ENCODE measurements around the gene SLC16A13.
"Not testable (repeated sequence)": the region's sequence is repeated elsewhere in the genome, so short reads cannot be mapped to it uniquely, and the experiment has no call there.

The SLC16A13 gene

GRCh38 chr17:7050583-7050982, 14.8 kb downstream of the SLC16A13 start:
- not testable (repeated sequence) for H3K4me3 ChIP-seq (ENCODE audit: low read depth, low read length); DNase-seq (ENCODE audit: low read depth)

DNA sequence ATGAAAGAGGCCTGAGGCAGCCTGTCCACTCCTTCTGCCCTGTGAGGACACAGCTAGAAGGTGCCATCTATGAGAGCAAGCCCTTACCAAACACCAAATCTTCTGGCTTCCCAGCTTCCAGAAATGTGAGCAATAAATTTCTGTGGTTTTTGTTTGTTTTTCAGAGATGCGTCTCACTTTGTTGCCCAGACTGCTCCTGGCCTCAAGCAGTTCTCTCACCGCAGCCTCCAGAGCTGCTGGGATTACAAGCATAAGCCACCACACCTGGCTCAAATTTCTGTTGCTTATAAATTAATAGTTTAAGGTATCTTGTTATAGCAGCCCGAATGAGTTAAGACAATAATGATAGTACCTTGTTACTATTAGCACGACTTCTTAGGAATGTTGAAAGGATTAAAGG, 20.6 kb downstream of the SLC16A13 start:
- no peak overlapping the region for H3K4me3 ChIP-seq (ENCODE audit: low read depth, low read length)
- no peak for DNase-seq (ENCODE audit: low read depth)

GRCh38 chr17:7058831-7059447, 23.1 kb downstream of the SLC16A13 start:
- no peak overlapping the region for H3K4me3 ChIP-seq (ENCODE audit: low read depth, low read length)
- DNase-seq (ENCODE audit: low read depth) = no peak

- no peak overlapping the region for H3K4me3 ChIP-seq (ENCODE audit: low read depth, low read length)
- peak; percentile 51 for DNase-seq (ENCODE audit: low read depth)
Observed at GRCh38 chr17:7060165-7060891, 24.5 kb downstream of the SLC16A13 start.

DNA sequence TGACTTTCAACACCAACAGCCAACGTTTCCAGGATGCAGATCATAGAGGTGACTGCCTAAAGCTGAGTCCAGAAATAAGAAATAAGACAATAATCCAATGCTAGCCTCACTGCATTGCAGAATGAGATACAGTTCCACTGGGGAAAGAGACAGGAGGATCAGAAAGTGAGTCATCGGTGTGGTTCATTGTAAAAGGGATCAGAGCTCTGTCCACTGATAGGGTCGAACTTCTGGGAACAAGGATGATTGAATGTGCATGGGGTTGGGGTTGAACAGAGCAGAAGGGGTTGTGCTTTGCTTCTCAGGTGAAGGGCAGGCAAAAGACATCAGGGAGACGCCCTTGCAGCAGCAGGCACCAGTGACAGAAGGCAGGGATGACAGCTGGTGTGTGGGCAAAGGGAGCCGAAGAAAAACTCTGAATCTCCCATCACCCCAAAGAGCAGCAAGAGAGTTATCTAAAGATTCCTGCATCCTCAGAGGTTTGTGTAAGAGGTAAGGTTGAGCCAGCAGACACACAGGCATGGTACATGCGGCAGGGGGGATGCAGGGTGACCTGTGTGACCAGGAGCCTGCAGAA, 27.8 kb downstream of the SLC16A13 start:
- DNase-seq (ENCODE audit: low read depth) = no peak
- no peak overlapping the region for H3K4me3 ChIP-seq (ENCODE audit: low read depth, low read length)

DNA sequence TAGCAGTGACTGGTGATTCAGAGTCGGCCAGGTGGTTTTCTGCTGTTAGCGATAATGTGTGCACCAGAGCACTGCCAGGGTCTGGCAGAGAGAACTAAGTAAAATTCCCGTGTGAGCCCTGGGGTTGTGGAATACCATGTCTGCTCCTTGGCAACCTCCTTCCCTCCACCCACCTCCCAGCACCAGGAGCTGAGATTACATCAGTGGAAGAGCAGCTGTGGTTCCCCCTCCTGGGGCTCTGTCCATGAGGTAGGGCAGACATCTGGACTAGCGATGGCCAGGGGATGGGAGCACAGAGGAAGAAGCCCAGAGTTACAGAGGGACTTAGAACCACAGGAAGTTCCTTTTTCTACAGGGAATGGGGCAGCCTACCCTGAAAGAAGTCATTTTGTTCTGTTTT, 28.4 kb downstream of the SLC16A13 start:
- H3K4me3 ChIP-seq (ENCODE audit: low read depth, low read length) = no peak overlapping the region
- peak; percentile 39 for DNase-seq (ENCODE audit: low read depth)

DNA sequence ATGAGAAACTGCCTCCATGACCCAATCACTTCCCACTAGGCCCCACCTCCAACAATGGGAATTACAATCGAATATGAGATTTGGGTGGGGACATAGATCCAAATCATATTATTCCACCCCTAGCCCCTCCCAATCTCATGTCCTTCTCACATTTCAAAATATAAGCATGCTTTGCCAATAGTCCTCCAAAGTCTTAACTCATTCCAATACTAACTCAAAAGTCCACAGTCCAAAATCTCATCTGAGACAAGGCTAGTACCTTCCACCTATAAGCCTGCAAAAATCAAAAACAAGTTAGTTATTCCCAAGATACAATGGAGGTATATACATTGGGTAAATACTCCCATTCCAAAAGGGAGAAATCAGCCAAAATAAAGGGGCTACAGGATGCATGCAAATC, 31.4 kb downstream of the SLC16A13 start:
- no peak for DNase-seq (ENCODE audit: low read depth)
- H3K4me3 ChIP-seq (ENCODE audit: low read depth, low read length) = no peak overlapping the region

GRCh38 chr17:7068268-7068667, 32.5 kb downstream of the SLC16A13 start:
- no peak for DNase-seq (ENCODE audit: low read depth)
- no peak overlapping the region for H3K4me3 ChIP-seq (ENCODE audit: low read depth, low read length)

DNA sequence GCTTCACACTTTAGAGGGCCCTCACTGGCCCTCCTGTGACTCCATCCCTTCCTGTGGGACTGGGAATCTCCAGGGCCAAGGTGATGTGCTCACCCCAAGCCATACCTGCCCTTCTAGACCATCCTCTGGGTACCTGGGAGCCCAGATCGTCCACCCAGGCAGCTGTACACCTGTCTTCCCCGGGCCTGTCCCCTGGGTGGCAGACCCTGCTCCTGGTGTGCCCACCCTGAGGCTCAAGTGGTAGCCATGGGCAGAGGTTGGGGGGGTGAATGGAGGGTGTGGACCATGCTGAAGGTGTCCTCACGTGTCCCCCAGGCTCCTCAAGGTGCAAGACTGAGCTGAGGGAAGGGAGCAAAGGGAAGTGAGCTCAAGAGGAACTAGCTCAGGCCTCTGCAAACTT, 34.9 kb downstream of the SLC16A13 start:
- no peak overlapping the region for H3K4me3 ChIP-seq (ENCODE audit: low read depth, low read length)

GRCh38 chr17:7072406-7072805, 36.6 kb downstream of the SLC16A13 start:
- no peak overlapping the region for H3K4me3 ChIP-seq (ENCODE audit: low read depth, low read length)
- DNase-seq (ENCODE audit: low read depth) = no peak

More for the DNA sequence above, 34.9 kb downstream of the SLC16A13 start:
- DNase-seq (ENCODE audit: low read depth) = no peak

GRCh38 chr17:7074931-7075330, 39.1 kb downstream of the SLC16A13 start:
- no peak for DNase-seq (ENCODE audit: low read depth)
- no peak overlapping the region for H3K4me3 ChIP-seq (ENCODE audit: low read depth, low read length)

GRCh38 chr17:7077911-7078546, 42.2 kb downstream of the SLC16A13 start:
- H3K4me3 ChIP-seq (ENCODE audit: low read depth, low read length) = no peak overlapping the region

GRCh38 chr17:7078711-7079110, 42.9 kb downstream of the SLC16A13 start:
- H3K4me3 ChIP-seq (ENCODE audit: low read depth, low read length) = no peak overlapping the region
- no peak for DNase-seq (ENCODE audit: low read depth)

More at GRCh38 chr17:7077911-7078546, 42.2 kb downstream of the SLC16A13 start:
- DNase-seq (ENCODE audit: low read depth) = no peak

DNA sequence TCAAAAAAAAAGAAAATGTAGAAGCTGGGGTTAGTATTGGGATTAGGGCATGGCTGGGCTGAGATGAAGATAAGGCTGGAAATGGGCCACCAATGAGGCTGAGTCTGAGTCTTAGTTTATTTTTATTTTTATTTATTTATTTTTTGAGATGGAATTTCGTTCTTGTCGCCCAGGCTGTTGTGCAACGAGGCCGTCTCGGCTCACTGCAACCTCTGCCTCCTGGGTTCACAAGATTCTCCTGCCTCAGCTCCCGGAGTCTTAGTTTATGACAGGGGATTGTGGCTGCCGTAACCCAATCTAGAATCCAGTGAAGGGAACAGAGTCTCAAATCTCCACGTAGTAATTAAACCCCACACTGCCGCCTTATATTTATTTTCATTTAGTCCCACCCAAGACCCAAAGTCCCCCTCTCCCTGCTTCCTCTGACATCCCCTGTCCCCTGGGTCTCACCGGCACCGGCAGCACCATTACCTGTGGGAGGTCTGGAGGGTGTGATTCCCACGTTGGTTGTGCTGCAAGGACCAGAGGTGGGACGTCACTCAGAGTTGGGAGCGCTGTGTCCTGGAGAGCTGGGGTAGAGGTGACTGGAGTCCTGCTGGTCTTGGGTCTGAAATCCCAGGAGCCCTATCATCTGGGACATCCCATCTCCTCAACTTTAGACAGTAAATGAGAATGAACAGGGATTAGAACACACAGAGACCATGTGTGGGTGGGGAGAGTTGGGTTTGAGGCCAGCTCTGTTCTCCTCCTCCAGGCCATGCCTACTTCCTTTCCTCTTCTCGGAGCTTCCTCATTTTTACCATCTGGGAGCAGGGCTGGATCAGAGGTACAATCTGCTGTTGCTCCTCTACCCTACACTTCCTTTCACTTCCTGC, 44.0 kb downstream of the SLC16A13 start, which contains the start of gene CLEC10A:
Gene CLEC10A (minus strand): TSS at position 671 of the 875 bp plus-strand sequence. CDS start 1,439 bp downstream, outside the sequence.
- no peak for DNase-seq (ENCODE audit: low read depth)
- H3K4me3 ChIP-seq (ENCODE audit: low read depth, low read length) = no peak within 1 kb of the TSS

GRCh38 chr17:7080456-7081041, 44.7 kb downstream of the SLC16A13 start:
- DNase-seq (ENCODE audit: low read depth) = no peak
- H3K4me3 ChIP-seq (ENCODE audit: low read depth, low read length) = no peak overlapping the region

DNA sequence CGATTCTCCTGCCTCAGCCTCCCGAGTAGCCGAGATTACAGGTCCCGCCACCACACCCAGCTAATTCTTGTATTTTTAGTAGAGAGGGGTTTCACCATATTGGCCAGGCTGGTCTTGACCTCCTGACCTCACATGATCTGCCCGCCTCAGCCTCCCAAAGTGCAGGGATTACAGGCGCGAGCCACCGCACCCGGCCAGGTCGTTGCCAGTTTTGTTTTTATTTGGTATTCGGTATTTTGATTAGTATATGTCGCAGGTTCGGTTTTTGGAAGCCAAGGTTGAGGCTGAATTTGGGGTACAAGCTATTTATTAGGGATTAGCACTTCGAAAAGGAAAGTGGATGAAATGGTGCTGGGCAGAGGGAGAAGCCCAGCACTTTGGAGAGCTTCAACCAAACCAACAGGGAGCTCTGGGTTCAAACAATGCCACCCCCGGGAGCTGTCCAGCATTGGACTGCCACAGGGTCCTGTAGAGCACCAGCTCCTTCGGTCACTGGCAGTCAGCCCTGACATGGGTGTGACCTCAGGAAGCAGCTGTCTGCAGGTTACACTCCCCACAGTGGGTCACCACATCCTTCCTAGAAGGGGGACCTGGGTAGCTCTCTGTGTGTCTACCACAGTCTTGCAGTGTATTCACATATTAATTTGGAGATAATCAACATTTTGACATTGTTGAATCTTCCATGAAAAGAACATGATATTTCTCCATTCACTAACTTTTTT, 45.7 kb downstream of the SLC16A13 start:
- DNase-seq (ENCODE audit: low read depth) = no peak
- no peak overlapping the region for H3K4me3 ChIP-seq (ENCODE audit: low read depth, low read length)

- H3K4me3 ChIP-seq (ENCODE audit: low read depth, low read length) = no peak overlapping the region
- DNase-seq (ENCODE audit: low read depth) = no peak
Observed at GRCh38 chr17:7083592-7083991, 47.8 kb downstream of the SLC16A13 start.

DNA sequence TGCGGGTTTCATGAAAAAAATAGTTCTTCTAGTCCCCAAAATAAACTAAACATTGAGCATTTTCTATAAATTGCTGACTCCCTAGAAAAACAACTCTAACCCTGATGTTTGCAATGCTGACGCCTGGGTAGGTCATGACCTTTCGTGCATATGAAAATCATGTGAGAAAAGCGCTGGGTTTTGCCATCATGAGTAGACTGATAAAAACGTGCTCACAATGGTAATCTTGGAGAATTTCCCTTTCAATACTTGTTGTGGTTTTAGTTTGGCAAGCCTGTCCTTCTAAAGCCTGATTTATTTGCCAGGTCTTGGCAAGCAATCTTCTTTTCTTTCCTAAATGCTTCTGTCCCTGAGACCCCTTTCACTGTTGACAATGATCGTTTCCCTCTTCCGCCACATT, 48.3 kb downstream of the SLC16A13 start:
- H3K4me3 ChIP-seq (ENCODE audit: low read depth, low read length) = no peak overlapping the region
- no peak for DNase-seq (ENCODE audit: low read depth)
